Kidney epithelial cell (primary cell): ENCODE data around the gene KIF5C. TPM values are rescaled to one million over a fixed set of nuclear protein-coding genes. Genes with fewer than 3 reads are reported as not detected.

Experiments used
- DNase-seq: peaks from one replicate; pipeline ENCODE4 v3.0.0-alpha.2; 2010; ENCODE audit warnings: low read depth
- H3K27me3 ChIP-seq: 2 replicates; pipeline ENCODE4 v1.6.0; 2011; ENCODE audit warnings: low read length; ENCODE audit not compliant: control insufficient read depth, insufficient read depth
- H3K36me3 ChIP-seq: 2 replicates; pipeline ENCODE4 v1.5.1; 2011; ENCODE audit warnings: low read length; ENCODE audit not compliant: control insufficient read depth, insufficient read depth
- H3K4me3 ChIP-seq: 2 replicates; pipeline ENCODE4 v1.5.1; 2011; ENCODE audit warnings: low read depth, mild to moderate bottlenecking, control low read depth, low read length
- CTCF ChIP-seq: IDR thresholded peaks from 2 replicates; pipeline ENCODE4 v1.5.1; 2011; ENCODE audit warnings: mild to moderate bottlenecking, moderate library complexity, low read length, control low read depth, inconsistent platforms; ENCODE audit not compliant: insufficient read depth, poor library complexity, severe bottlenecking
- total RNA-seq: library from RNA; depleted of rRNA; stranded (reverse); fragments of >200 nt; gene quantifications from 2 replicates; pipeline ENCODE4 v1.2.3, GENCODE V29; 2015

KIF5C gene
- total RNA-seq, 1 donor from 2014 or later, result 8.7 TPM

GRCh38 chr2:148926981-148927401 is 52.0 kb downstream of the KIF5C start:
- DNase-seq, result no peak
- Histone ChIP-seq H3K4me3 (no peak overlapping the region), H3K36me3 (no peaks in the 10 kb centered on the region), H3K27me3 (no peaks in the 10 kb centered on the region)
- no peak for TF ChIP-seq CTCF

DNA sequence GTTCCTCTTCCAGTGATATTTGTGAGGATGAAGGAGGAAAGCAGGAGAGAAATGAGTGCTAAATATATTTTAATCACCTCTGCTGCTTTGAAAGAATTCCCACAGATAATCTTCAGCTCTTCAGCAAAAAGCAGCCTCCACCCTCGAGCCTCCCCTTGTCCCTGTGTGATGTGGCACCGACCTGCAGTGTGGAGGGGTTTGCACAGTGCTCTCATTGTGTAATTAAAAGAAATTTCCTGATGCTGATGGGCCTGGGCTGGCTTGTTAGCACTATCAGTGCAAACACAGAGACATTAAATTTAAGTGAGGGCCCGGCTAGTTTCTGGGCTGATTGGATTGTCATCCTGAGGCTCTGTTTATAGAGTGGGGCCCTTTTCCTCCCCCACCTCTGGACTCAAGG is 53.4 kb downstream of the KIF5C start:
- no peak overlapping the region for H3K4me3 ChIP-seq
- no peaks in the 10 kb centered on the region for H3K27me3 ChIP-seq
- no peak for TF ChIP-seq CTCF
- DNase-seq, result no peak
- H3K36me3 ChIP-seq, result no peaks in the 10 kb centered on the region

DNA sequence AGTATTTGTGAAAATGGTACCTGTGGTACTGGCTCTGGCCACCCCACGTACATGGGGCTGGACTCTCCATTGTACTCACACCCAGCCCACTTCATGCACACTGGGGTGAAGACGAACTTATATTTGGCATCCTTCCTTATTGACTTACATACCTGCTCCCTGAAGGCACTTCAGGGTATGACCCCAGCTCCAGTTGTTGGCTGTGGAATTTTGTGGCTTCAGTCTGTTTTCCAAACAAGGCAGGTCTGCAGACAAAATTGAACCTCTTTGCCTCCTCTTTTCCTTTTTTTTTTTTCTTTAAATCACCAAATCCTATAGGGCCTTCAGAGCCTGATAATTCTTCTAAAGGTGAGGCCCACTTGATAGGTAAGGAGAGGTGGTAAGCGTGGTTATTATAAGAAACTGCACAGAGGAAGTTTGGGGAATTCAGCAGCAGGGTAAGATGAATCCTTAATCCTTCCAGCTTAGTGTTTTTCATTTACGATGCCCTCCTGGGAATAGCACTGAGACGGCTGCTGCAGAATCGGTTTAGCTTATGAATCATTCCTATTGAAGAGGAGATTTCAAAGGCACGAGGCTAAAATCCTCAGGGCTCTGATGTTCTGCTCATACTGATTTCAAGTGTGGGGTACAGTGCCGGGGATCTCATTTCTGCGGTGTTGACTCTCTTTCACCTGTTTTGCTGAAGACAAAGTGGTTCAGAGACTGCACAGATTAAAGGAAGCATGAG is 55.2 kb downstream of the KIF5C start:
- no peaks in the 10 kb centered on the region for H3K36me3 ChIP-seq
- no peak for TF ChIP-seq CTCF
- no peak overlapping the region for H3K4me3 ChIP-seq
- no peak for DNase-seq
- no peaks in the 10 kb centered on the region for H3K27me3 ChIP-seq

GRCh38 chr2:148932536-148932935 is 57.5 kb downstream of the KIF5C start:
- H3K27me3 ChIP-seq, result no peaks in the 10 kb centered on the region
- no peak overlapping the region for H3K4me3 ChIP-seq
- DNase-seq, result no peak
- H3K36me3 ChIP-seq, result no peaks in the 10 kb centered on the region
- TF ChIP-seq CTCF, result no peak

- Histone ChIP-seq H3K4me3 (no peak overlapping the region), H3K36me3 (no peaks in the 10 kb centered on the region), H3K27me3 (no peaks in the 10 kb centered on the region)
- no peak for TF ChIP-seq CTCF
- no peak for DNase-seq
Observed at GRCh38 chr2:148933456-148933855, 58.4 kb downstream of the KIF5C start.

DNA sequence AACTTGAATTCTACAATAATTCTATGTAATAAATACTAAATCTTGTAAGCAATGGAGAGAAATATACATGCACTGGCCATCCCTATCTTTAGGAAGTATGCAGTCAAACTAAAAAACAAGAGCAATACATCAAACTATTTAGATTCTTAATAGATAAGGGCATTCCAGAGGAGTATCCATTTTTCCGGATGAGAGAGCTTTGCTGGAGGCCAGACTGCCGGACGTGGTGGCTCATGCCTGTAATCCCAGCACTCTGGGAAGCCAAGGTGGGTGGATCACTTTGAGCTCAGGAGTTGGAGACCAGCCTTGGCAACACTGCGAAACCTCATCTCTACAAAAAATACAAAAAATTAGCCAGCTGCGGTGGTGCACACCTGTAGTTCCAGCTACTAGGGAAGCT is 60.8 kb downstream of the KIF5C start:
- no peak for DNase-seq
- Histone ChIP-seq H3K36me3 (no peaks in the 10 kb centered on the region), H3K27me3 (no peaks in the 10 kb centered on the region), H3K4me3 (no peak overlapping the region)
- TF ChIP-seq CTCF, result no peak
